MCF 10A (cell line): Measurements from ENCODE around the gene KRTAP15-1. TPM values are rescaled to one million over a fixed set of nuclear protein-coding genes. Genes with fewer than 3 reads are reported as not detected.

Experiments used
- BruUV-seq: library from RNA; stranded (reverse); fragments of 400-500 nt; replicated peaks from 2 replicates; lab custom pipeline; 2021; lab: Mats Ljungman, UMichigan
- CTCF ChIA-PET: fragments of 300-600 bp; sonication (Branson Sonifier 250); formaldehyde crosslinking; extraction: SDS; loops from one replicate; lab custom pipeline; 2021; ENCODE audit warnings: antibody characterized with exemption, inconsistent platforms; lab: Yijun Ruan, JAX
- POLR2A ChIA-PET: fragments of 300-600, 350-650 bp; sonication (Branson Sonifier 250); formaldehyde crosslinking; extraction: SDS; loops from one replicate; lab custom pipeline; 2020; ENCODE audit warnings: antibody characterized with exemption, inconsistent platforms; lab: Yijun Ruan, JAX
- DNase-seq: peaks from one replicate; pipeline ENCODE4 v3.0.0-alpha.2; 2018; ENCODE audit not compliant: unreplicated experiment
- H3K27ac Mint-ChIP-seq: one replicate; pipeline ENCODE4 v1.8.0; 2022; ENCODE audit warnings: mild to moderate bottlenecking, low read depth, mixed read lengths; ENCODE audit not compliant: unreplicated experiment
- H3K27me3 Mint-ChIP-seq: one replicate; pipeline ENCODE4 v1.8.0; 2022; ENCODE audit warnings: mixed read lengths; ENCODE audit not compliant: insufficient read depth, unreplicated experiment
- H3K36me3 Mint-ChIP-seq: one replicate; pipeline ENCODE4 v1.8.0; 2022; ENCODE audit warnings: mild to moderate bottlenecking, moderate library complexity, mixed read lengths; ENCODE audit not compliant: insufficient read depth, unreplicated experiment
- H3K4me1 Mint-ChIP-seq: one replicate; pipeline ENCODE4 v1.8.0; 2022; ENCODE audit warnings: mixed read lengths; ENCODE audit not compliant: insufficient read depth, unreplicated experiment
- H3K4me3 Mint-ChIP-seq: one replicate; pipeline ENCODE4 v1.8.0; 2022; ENCODE audit warnings: mild to moderate bottlenecking, moderate library complexity, mixed read lengths; ENCODE audit not compliant: unreplicated experiment
- H3K9me3 Mint-ChIP-seq: one replicate; pipeline ENCODE4 v1.8.0; 2022; ENCODE audit warnings: mixed read lengths; ENCODE audit not compliant: unreplicated experiment
- intact Hi-C: fragments of 100-400 bp; cut with micrococcal nuclease; formaldehyde crosslinking; loops from 2 replicates; pipeline ENCODE4 v1.14.1; 2022
- total RNA-seq: library from RNA; stranded (reverse); gene quantifications from 2 replicates; pipeline ENCODE4 v1.2.3, GENCODE V29; 2022
- TF ChIP-seq, protein P1 (sequence below): fragments of 200-600 bp; IDR thresholded peaks from one replicate; pipeline ENCODE4 v1.8.0; 2022; ENCODE audit warnings: antibody characterized with exemption, mild to moderate bottlenecking; ENCODE audit not compliant: unreplicated experiment

KRTAP15-1 gene
- total RNA-seq, 1 experiment from 2014 or later = not detected

DNA sequence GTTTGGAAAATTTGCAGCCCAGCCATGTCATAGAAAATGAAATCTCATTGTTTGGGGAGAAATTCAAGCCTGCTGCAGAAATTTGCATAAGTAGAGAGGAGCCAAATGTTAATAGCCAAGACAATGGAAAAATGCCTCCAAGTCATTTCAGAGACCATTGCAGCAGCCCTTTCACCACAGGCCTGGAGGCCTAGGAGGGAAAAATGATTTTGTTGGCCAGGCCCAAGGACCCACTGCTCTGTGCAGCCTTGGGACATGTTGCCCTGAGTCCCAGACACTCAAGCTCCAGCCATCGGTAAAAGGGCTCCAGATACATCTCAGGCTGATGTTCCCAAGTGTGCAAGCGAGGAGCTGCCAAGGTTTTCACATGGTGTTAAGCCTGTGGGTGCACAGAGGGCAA, 46.1 kb downstream of the KRTAP15-1 start:
- Mint-ChIP-seq H3K36me3 (no peaks in the 10 kb centered on the region), H3K4me3 (no peak overlapping the region), H3K9me3 (peaks cover 9% of the 10 kb centered on the region), H3K27ac (no peak overlapping the region), H3K27me3 (peaks cover 30% of the 10 kb centered on the region), H3K4me1 (no peaks in the 10 kb centered on the region)
- no TSS peak for BruUV-seq
- TF ChIP-seq, protein P1, sequence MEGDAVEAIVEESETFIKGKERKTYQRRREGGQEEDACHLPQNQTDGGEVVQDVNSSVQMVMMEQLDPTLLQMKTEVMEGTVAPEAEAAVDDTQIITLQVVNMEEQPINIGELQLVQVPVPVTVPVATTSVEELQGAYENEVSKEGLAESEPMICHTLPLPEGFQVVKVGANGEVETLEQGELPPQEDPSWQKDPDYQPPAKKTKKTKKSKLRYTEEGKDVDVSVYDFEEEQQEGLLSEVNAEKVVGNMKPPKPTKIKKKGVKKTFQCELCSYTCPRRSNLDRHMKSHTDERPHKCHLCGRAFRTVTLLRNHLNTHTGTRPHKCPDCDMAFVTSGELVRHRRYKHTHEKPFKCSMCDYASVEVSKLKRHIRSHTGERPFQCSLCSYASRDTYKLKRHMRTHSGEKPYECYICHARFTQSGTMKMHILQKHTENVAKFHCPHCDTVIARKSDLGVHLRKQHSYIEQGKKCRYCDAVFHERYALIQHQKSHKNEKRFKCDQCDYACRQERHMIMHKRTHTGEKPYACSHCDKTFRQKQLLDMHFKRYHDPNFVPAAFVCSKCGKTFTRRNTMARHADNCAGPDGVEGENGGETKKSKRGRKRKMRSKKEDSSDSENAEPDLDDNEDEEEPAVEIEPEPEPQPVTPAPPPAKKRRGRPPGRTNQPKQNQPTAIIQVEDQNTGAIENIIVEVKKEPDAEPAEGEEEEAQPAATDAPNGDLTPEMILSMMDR = no peak
- intact Hi-C loops = no loop called here
- DNase-seq = no peak
- CTCF ChIA-PET = interaction anchor here (1.1 kb wide), 1 partner anchor 10 kb away, joined by 3 read pairs; no protein-coding TSS in a partner anchor
- POLR2A ChIA-PET = interaction anchor here (0.7 kb wide), 1 partner anchor 210 kb away, joined by 3 read pairs; no protein-coding TSS in a partner anchor

DNA sequence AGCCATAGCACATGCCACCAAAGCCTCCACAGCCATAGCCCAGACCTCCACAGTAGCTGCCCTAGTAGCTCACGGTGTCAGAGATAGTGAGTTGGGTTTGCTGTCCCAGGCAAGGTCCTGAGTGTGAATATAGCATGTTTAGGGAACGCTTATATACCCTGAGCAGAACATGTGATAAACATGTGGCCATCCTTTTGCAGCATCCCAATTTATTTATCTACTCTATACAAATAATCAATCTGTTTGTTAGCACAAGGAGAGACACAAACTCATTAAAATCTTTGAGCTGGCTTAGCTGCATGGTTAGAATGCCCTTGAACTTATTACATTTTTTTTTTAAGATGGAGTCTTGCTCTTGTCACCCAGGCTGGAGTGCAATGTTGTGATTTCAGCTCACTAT, 47.3 kb downstream of the KRTAP15-1 start, which contains the start of gene KRTAP19-2:
TSS of gene KRTAP19-2 (minus strand) at position 101 of the 400 bp plus-strand sequence. CDS start at position 13, 88 bp downstream.
- H3K27me3 Mint-ChIP-seq = peaks cover 19% of the 10 kb centered on the region
- ChIA-PET CTCF (interaction anchor here (0.6 to 1.1 kb wide), 2 partner anchors 12 to 643 kb away, joined by 3 to 4 read pairs; no protein-coding TSS in a partner anchor), POLR2A (no interaction called here)
- no peak within 1 kb of the TSS for H3K4me3 Mint-ChIP-seq
- intact Hi-C loops = no loop called here
- H3K9me3 Mint-ChIP-seq = peaks cover 9% of the 10 kb centered on the region
- H3K36me3 Mint-ChIP-seq = no peaks in the 10 kb centered on the region
- TF ChIP-seq, protein P1 = no peak
- no peak for DNase-seq
- H3K27ac Mint-ChIP-seq = no peak within 1 kb of the TSS
- BruUV-seq = no TSS peak
- no peaks in the 10 kb centered on the region for H3K4me1 Mint-ChIP-seq

Other genes starting within 250 kb of the KRTAP15-1 start
- gene CLDN8, start 224.2 kb upstream of the KRTAP15-1 start, total RNA-seq = not detected in 2 replicates
- gene KRTAP24-1, start 157.3 kb upstream of the KRTAP15-1 start, total RNA-seq = not detected in 2 replicates
- gene KRTAP25-1, start 150.8 kb upstream of the KRTAP15-1 start, total RNA-seq = not detected in 2 replicates
- gene KRTAP26-1, start 120.0 kb upstream of the KRTAP15-1 start, total RNA-seq = not detected in 2 replicates
- gene KRTAP27-1, start 102.6 kb upstream of the KRTAP15-1 start, total RNA-seq = not detected in 2 replicates
- gene KRTAP23-1, start 91.7 kb upstream of the KRTAP15-1 start, total RNA-seq = not detected in 2 replicates
- gene KRTAP13-2, start 68.0 kb upstream of the KRTAP15-1 start, total RNA-seq = not detected in 2 replicates
- gene KRTAP13-1, start 44.2 kb upstream of the KRTAP15-1 start, total RNA-seq = not detected in 2 replicates
- not detected in 2 replicates for gene KRTAP13-3, start 14.3 kb upstream of the KRTAP15-1 start, total RNA-seq
- not detected in 2 replicates for gene KRTAP13-4, start 10.1 kb upstream of the KRTAP15-1 start, total RNA-seq
- gene KRTAP19-1, start 40.1 kb downstream of the KRTAP15-1 start, total RNA-seq = not detected in 2 replicates
- gene KRTAP19-2, start 47.2 kb downstream of the KRTAP15-1 start, total RNA-seq = not detected in 2 replicates
- gene KRTAP19-3, start 51.7 kb downstream of the KRTAP15-1 start, total RNA-seq = not detected in 2 replicates
- gene KRTAP19-4, start 56.9 kb downstream of the KRTAP15-1 start, total RNA-seq = not detected in 2 replicates
- not detected in 2 replicates for gene KRTAP19-5, start 61.9 kb downstream of the KRTAP15-1 start, total RNA-seq
- not detected in 2 replicates for gene KRTAP19-6, start 101.6 kb downstream of the KRTAP15-1 start, total RNA-seq
- not detected in 2 replicates for gene KRTAP19-7, start 121.0 kb downstream of the KRTAP15-1 start, total RNA-seq
- not detected in 2 replicates for gene KRTAP22-2, start 150.1 kb downstream of the KRTAP15-1 start, total RNA-seq
- gene KRTAP6-3, start 152.2 kb downstream of the KRTAP15-1 start, total RNA-seq = not detected in 2 replicates
- gene KRTAP6-2, start 158.6 kb downstream of the KRTAP15-1 start, total RNA-seq = not detected in 2 replicates
- gene KRTAP22-1, start 160.8 kb downstream of the KRTAP15-1 start, total RNA-seq = not detected in 2 replicates
- gene KRTAP6-1, start 173.7 kb downstream of the KRTAP15-1 start, total RNA-seq = not detected in 2 replicates
- not detected in 2 replicates for gene KRTAP20-1, start 176.2 kb downstream of the KRTAP15-1 start, total RNA-seq
- not detected in 2 replicates for gene KRTAP20-4, start 180.4 kb downstream of the KRTAP15-1 start, total RNA-seq
- not detected in 2 replicates for gene KRTAP20-2, start 194.9 kb downstream of the KRTAP15-1 start, total RNA-seq
- not detected in 2 replicates for gene KRTAP20-3, start 202.6 kb downstream of the KRTAP15-1 start, total RNA-seq